CD14-positive monocyte (primary cell): Measurements from ENCODE around the gene NUAK1. TPM values are rescaled to one million over a fixed set of nuclear protein-coding genes. Genes with fewer than 3 reads are reported as not detected.

Source experiments
- DNase-seq, 3 donors: peaks; one replicate each; pipeline ENCODE4 v3.0.0-alpha.2; 2011 to 2022
- H2AFZ ChIP-seq: 2 replicates; pipeline ENCODE4 v1.6.0; 2012; ENCODE audit warnings: mild to moderate bottlenecking, low read depth, low read length, inconsistent platforms; ENCODE audit not compliant: insufficient read depth, poor library complexity, severe bottlenecking
- H3K27ac ChIP-seq, 2 donors: 1 replicate in 1 of 2; 2 replicates in 1 of 2; pipeline ENCODE4 v1.5.1; 2012 to 2013; ENCODE audit warnings: low read length in 2 of 2, control low read depth in 1 of 2, inconsistent platforms in 1 of 2, low read depth in 1 of 2, mild to moderate bottlenecking in 1 of 2
- H3K27me3 ChIP-seq, 2 donors: one replicate each; pipeline versions ENCODE4 v1.6.0 to v1.6.1; 2011 to 2013; ENCODE audit warnings: low read length in 2 of 2; ENCODE audit not compliant: control insufficient read depth in 2 of 2, insufficient read depth in 2 of 2
- H3K36me3 ChIP-seq, 2 donors: replicated peaks in 1 of 2; 1 replicate in 1 of 2; 2 replicates in 1 of 2; pipeline versions ENCODE4 v1.5.1 to v1.6.1; 2012 to 2013; ENCODE audit warnings: low read length in 2 of 2, control low read depth in 1 of 2, inconsistent platforms in 1 of 2, mild to moderate bottlenecking in 1 of 2; ENCODE audit not compliant: insufficient read depth in 2 of 2, control insufficient read depth in 1 of 2
- H3K4me1 ChIP-seq, 2 donors: 1 replicate in 1 of 2; 2 replicates in 1 of 2; pipeline versions ENCODE4 v1.5.1 to v1.6.1; 2012 to 2013; ENCODE audit warnings: low read length in 2 of 2, control low read depth in 1 of 2, inconsistent platforms in 1 of 2, mild to moderate bottlenecking in 1 of 2, moderate library complexity in 1 of 2; ENCODE audit not compliant: insufficient read depth in 2 of 2, control insufficient read depth in 1 of 2
- H3K4me2 ChIP-seq: replicated peaks from 2 replicates; pipeline ENCODE3; 2012; ENCODE audit warnings: low read length, moderate library complexity, mild to moderate bottlenecking; ENCODE audit not compliant: poor library complexity, severe bottlenecking; ENCODE audit errors: extremely low read depth
- H3K4me3 ChIP-seq, 3 experiments: fragments of 200-600 bp in 1 of 3; sonication (generic) in 1 of 3; replicated peaks in 1 of 3; 1 replicate in 2 of 3; 2 replicates in 1 of 3; pipeline ENCODE4 v1.5.1; 2011 to 2013; ENCODE audit warnings: low read length in 3 of 3, mild to moderate bottlenecking in 3 of 3, control low read depth in 2 of 3, low read depth in 2 of 3, inconsistent platforms in 1 of 3, moderate library complexity in 1 of 3
- H3K79me2 ChIP-seq: 2 replicates; pipeline ENCODE4 v1.6.0; 2012; ENCODE audit warnings: mild to moderate bottlenecking, control low read depth, inconsistent platforms, low read length, moderate library complexity; ENCODE audit not compliant: insufficient read depth
- H3K9ac ChIP-seq: 2 replicates; pipeline ENCODE4 v1.6.0; 2017; ENCODE audit warnings: low read length, mild to moderate bottlenecking; ENCODE audit not compliant: insufficient read depth, poor library complexity, severe bottlenecking
- H3K9me3 ChIP-seq, 2 donors: replicated peaks in 1 of 2; 1 replicate in 1 of 2; 2 replicates in 1 of 2; pipeline versions ENCODE4 v1.5.1 to v1.6.1; 2012 to 2013; ENCODE audit warnings: low read length in 2 of 2, control low read depth in 1 of 2; ENCODE audit not compliant: control insufficient read depth in 1 of 2, insufficient read depth in 1 of 2
- H4K20me1 ChIP-seq: 2 replicates; pipeline ENCODE4 v1.6.0; 2012; ENCODE audit warnings: mild to moderate bottlenecking, low read length, control low read depth, moderate library complexity; ENCODE audit not compliant: insufficient read depth
- H3K27ac Mint-ChIP-seq, 7 donors: one replicate each; pipeline ENCODE4 v1.8.0; 2020; ENCODE audit warnings: mild to moderate bottlenecking in 7 of 7, mixed read lengths in 7 of 7, moderate library complexity in 6 of 7, inconsistent platforms in 2 of 7
- H3K27me3 Mint-ChIP-seq, 3 donors: one replicate each; pipeline ENCODE4 v1.8.0; 2021 to 2022; ENCODE audit warnings: low read depth in 3 of 3, mild to moderate bottlenecking in 3 of 3, mixed read lengths in 3 of 3, moderate library complexity in 3 of 3, inconsistent platforms in 1 of 3
- H3K36me3 Mint-ChIP-seq, 2 donors: one replicate each; pipeline ENCODE4 v1.8.0; 2020; ENCODE audit warnings: mixed read lengths in 2 of 2, inconsistent platforms in 1 of 2, mild to moderate bottlenecking in 1 of 2
- H3K4me1 Mint-ChIP-seq: one replicate; pipeline ENCODE4 v1.8.0; 2020; ENCODE audit warnings: mild to moderate bottlenecking, mixed read lengths
- H3K4me3 Mint-ChIP-seq, 2 donors: one replicate each; pipeline ENCODE4 v1.8.0; 2020; ENCODE audit warnings: mild to moderate bottlenecking in 2 of 2, mixed read lengths in 2 of 2, moderate library complexity in 1 of 2
- H3K9me3 Mint-ChIP-seq, 7 donors: one replicate each; pipeline ENCODE4 v1.8.0; 2020 to 2022; ENCODE audit warnings: mixed read lengths in 7 of 7, mild to moderate bottlenecking in 6 of 7, moderate library complexity in 6 of 7, inconsistent platforms in 2 of 7
- WGBS: methylation state at CpG from one replicate; pipeline ENCODE4 v1.1.5; 2013; ENCODE audit warnings: missing lambda C conversion rate; ENCODE audit not compliant: insufficient coverage; 5-methylcytosine and 5-hydroxymethylcytosine counted together
- intact Hi-C, 2 donors: fragments of 100-400 bp; cut with micrococcal nuclease; formaldehyde crosslinking; loops; one replicate each; pipeline versions ENCODE4 v1.15.0 to v1.15.1; 2023
- polyA plus RNA-seq, 3 donors: library from polyadenylated mRNA; depleted of rRNA in 1 of 3; unstranded in 2 of 3; stranded (reverse) in 1 of 3; fragments of 300-500 nt in 2 of 3; fragments of >200 nt in 1 of 3; fragmentation: Illumina TruSeq in 2 of 3; gene quantifications; 1 replicate in 2 of 3; 2 replicates in 1 of 3; pipeline ENCODE4 v1.2.3, GENCODE V29; 2012 to 2021
- TF ChIP-seq, protein P1 (sequence below): fragments of 200-600 bp; IDR thresholded peaks from one replicate; pipeline ENCODE4 v1.8.0; 2022; ENCODE audit warnings: antibody characterized with exemption, mild to moderate bottlenecking

NUAK1 gene
- polyA plus RNA-seq, 3 donors, result not detected

DNA sequence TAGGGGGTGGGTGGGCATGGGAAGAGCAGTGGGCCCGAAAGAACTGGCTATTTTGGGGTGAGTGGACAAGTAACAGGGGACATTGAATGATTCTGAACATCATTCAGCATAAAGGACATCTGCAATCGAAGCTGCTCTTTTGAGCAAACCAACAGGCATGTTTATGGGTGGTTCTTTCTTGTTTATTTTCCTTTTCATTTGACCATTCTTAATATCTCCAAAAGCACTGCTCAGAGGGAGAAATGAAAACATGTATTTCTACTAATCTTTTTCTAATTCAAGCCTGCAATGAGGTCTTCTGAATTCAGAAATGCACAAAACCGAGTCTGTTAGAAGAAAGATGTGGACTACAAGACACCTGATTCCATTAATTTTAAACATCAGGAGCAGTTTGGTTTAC is 54.0 kb downstream of the NUAK1 start:
- Histone ChIP-seq H4K20me1 (no peaks in the 10 kb centered on the region), H2AFZ (no peak overlapping the region), H3K4me3 (no peak overlapping the region), H3K27me3 (peaks cover 0 to 3% of the 10 kb centered on the region in 2 donors), H3K4me2 (no peak overlapping the region), H3K79me2 (no peaks in the 10 kb centered on the region), H3K9me3 (no peaks in the 10 kb centered on the region), H3K27ac (no peak overlapping the region), H3K36me3 (no peaks in the 10 kb centered on the region), H3K9ac (no peak overlapping the region), H3K4me1 (no peaks in the 10 kb centered on the region)
- no peak overlapping the region for H3K4me3 Mint-ChIP-seq
- H3K9me3 Mint-ChIP-seq, result peaks cover 0 to 3% (median 2%) of the 10 kb centered on the region in 7 donors
- no CpG with 5 or more reads among the region's 3 CpGs for WGBS
- no peak for DNase-seq
- H3K27me3 Mint-ChIP-seq, result peaks cover 7 to 13% (median 7%) of the 10 kb centered on the region in 3 donors
- TF ChIP-seq, protein P1, sequence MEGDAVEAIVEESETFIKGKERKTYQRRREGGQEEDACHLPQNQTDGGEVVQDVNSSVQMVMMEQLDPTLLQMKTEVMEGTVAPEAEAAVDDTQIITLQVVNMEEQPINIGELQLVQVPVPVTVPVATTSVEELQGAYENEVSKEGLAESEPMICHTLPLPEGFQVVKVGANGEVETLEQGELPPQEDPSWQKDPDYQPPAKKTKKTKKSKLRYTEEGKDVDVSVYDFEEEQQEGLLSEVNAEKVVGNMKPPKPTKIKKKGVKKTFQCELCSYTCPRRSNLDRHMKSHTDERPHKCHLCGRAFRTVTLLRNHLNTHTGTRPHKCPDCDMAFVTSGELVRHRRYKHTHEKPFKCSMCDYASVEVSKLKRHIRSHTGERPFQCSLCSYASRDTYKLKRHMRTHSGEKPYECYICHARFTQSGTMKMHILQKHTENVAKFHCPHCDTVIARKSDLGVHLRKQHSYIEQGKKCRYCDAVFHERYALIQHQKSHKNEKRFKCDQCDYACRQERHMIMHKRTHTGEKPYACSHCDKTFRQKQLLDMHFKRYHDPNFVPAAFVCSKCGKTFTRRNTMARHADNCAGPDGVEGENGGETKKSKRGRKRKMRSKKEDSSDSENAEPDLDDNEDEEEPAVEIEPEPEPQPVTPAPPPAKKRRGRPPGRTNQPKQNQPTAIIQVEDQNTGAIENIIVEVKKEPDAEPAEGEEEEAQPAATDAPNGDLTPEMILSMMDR, result no peak
- no peaks in the 10 kb centered on the region for H3K36me3 Mint-ChIP-seq
- no peak overlapping the region for H3K27ac Mint-ChIP-seq
- no peaks in the 10 kb centered on the region for H3K4me1 Mint-ChIP-seq
- intact Hi-C loops, result no loop called here

DNA sequence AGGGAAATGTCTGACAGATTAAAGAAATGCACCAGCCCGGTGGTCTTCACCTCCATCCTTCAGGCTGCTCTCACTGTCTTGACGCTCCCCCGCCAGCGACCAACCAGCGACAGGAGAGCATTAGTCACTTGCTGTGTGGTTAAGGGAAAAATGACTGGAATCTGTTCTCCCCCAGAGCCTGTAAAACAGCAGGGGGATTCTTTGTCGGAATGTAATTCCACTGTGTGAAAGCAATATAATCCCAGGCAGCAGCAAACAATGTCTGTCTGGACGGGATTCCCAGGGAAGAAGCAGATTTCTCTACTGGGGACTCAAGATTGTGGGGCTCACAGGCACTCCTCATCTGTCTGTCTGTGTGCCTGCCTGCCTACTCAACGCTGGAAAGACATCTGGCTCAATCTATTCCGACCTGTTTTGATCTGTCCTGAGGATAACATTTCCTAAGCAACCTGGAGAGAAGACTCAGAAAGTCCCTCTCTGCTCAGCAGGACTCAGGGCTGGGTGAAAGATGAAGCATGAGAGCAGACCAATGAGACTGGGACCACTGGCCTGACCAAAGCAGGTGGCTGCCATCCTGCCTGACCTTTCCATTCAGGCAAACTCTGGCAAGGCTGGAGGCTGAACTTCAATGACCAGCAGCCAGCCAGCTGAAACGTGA is 54.6 kb downstream of the NUAK1 start:
- 69% methylated on average over 4 of the region's 10 CpGs for WGBS
- Histone ChIP-seq H3K36me3 (no peaks in the 10 kb centered on the region), H3K79me2 (no peaks in the 10 kb centered on the region), H2AFZ (no peak overlapping the region), H3K4me3 (no peak overlapping the region), H3K27me3 (peaks cover 0 to 3% of the 10 kb centered on the region in 2 donors), H3K27ac (no peak overlapping the region), H3K4me2 (no peak overlapping the region), H3K9ac (no peak overlapping the region), H3K4me1 (no peaks in the 10 kb centered on the region), H3K9me3 (no peaks in the 10 kb centered on the region), H4K20me1 (no peaks in the 10 kb centered on the region)
- intact Hi-C loops, result no loop called here
- Mint-ChIP-seq H3K27ac (no peak overlapping the region), H3K4me1 (no peaks in the 10 kb centered on the region), H3K36me3 (no peaks in the 10 kb centered on the region), H3K9me3 (peaks cover 0 to 4% (median 2%) of the 10 kb centered on the region in 7 donors), H3K4me3 (no peak overlapping the region), H3K27me3 (peaks cover 7 to 11% (median 7%) of the 10 kb centered on the region in 3 donors)
- DNase-seq, result no peak
- TF ChIP-seq, protein P1, result no peak
